NOMO-1 treated with dmso at 0.1 percent for 144 hours (cell line): ENCODE measurements around the gene TRPM8.
"Not testable (repeated sequence)": the region's sequence is repeated elsewhere in the genome, so short reads cannot be mapped to it uniquely, and the experiment has no call there.

Experiments used
- DNase-seq: peaks from one replicate; lab custom pipeline; 2025; ENCODE audit not compliant: unreplicated experiment; lab: John Stamatoyannopoulos, UW

Gene TRPM8

DNA sequence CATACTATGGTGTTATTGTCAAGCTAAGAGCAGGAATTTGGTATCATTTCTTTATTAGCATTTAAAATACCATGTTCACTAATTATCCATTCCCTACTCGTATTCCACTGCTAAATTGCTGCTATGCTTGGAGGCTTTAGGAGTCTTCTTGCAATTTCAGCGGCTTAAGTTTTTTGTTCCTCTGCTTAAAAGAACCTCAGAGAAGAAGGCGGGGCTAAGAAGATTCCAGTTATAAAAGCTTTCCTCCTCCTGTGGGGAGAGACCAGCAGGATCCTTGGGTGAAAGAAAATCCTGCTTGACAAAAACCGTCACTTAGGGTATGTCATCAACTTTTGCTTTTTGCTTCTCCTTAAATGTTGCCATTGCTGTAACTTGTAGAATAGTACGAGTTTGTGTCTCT, at the start of gene TRPM8:
Gene TRPM8 (plus strand): TSS at position 258 of the 400 bp plus-strand sequence. CDS start 9,165 bp downstream, outside the sequence.
- no peak for DNase-seq

GRCh38 chr2:233867993-233868532, 49.1 kb upstream of the TRPM8 start, which contains the start of gene MSL3B:
TSS of gene MSL3B (minus strand) at chr2:233868386.
- DNase-seq, result no peak

DNA sequence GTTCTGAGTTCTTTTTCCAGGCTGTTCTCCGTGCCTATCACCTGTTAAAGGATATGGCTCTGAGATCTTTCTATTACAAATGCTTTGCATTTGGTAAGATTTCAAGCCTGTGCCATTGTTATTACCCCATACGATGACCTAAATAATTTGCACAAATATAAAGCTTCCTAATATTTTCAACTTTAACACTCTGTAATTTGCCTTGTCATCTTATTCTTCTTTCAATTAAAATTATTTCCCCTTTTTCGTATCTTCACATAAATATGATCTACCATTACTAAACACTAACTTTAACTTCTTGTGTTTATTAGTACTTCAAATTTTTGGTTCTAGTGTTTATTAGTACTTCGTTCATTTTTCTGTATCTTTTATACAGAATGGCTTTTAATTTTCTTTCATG, 45.7 kb upstream of the TRPM8 start:
- DNase-seq, result no peak

DNA sequence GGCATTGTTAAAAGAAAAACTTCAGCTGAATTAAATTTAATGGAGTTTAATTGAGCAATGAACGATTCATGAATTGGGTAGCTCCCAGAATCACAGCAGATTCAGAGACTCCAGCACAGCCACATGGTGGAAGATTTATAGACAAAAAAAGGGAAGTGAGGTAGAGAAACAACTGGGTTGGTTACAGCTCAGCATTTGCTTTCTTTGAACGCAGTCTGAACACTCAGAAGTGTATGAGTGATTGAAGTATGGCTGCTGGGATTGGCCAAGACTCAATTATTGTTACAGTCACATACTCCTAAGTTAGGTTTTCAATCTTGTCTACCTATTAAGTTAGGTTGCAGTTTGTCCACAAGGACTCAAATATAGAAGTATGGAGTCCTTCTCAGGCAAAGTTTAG, 45.0 kb upstream of the TRPM8 start:
- peak; percentile 80 for DNase-seq

DNA sequence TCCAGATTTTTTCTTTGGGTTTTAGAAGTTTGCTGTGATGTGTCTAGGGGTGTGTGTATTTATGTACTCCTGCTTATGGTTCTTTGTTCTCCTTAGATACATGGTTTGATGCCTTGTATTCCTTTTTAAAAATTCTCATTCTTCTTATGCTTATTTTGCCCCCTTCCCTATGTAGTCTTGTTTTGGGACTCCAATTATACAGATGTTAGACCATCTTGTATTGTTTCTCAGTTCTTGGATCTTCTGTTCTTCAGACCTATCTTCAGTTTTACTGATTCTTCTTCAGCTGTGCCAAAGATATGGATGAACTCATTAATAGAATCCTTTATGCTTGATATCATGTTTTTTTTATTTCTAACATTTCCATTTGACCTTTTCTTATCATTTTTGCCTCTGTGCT, 34.8 kb upstream of the TRPM8 start:
- no peak for DNase-seq

- no peak for DNase-seq
Measured at GRCh38 chr2:233892793-233893192, 24.4 kb upstream of the TRPM8 start.

DNA sequence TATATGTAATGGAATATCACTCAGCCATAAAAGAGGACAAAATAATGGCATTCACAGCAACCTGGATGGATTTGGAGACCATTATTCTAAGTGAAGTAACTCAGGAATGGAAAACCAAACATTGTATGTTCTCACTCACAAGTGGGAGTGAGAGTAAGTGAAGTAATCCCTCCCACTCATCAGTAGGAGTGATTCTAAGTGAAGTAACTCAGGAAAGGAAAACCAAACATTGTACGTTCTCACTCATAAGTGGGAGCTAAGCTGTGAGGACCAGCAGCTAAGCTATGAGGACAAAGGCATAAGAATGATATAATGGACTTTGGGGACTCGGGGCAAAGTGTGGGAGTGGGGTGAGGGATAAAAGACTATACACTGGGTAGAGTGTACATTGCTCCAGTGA, 20.9 kb upstream of the TRPM8 start:
- DNase-seq, result not testable (repeated sequence)

- no peak for DNase-seq
Measured at GRCh38 chr2:233901367-233901766, 15.8 kb upstream of the TRPM8 start.

DNA sequence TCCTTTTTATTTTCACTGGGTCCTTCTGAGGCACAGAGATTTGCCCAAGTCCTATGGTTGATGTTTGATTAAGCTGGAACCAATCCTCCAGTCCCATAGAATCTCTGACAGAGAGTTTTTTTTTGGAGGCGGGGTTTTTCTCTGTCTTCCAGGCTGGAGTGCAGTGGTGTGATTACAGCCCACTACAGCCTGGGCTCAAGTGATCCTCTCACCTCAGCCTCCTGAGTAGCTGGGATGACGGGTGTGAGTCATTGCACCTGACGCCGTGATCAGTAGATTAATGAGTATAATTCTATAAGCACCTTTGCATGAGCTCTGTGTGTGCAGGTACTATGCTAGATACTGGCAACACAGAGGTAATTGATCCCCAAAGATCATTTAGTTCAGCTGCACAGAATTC, 15.3 kb upstream of the TRPM8 start:
- DNase-seq, result no peak

DNA sequence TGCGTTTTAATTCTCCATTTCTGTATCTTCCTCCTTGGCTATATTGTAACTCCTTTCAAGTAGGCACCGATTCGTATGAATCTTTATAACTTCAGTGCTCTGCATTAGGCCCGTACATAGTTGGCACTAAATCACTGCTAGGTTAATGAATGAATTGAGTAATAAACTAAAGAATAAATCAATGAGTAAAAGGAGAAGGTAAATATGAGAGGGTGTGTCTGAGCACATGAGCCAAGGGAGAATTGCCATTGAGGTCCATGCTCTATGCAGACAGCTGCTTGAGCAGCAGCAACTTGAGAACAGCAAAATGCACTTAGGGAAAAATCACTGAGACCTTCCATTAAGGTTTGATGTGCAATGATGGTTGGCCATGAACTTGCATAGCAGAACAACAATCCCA, 11.2 kb upstream of the TRPM8 start:
- no peak for DNase-seq

- DNase-seq, result no peak
Measured at GRCh38 chr2:233907627-233908026, 9.5 kb upstream of the TRPM8 start.

DNA sequence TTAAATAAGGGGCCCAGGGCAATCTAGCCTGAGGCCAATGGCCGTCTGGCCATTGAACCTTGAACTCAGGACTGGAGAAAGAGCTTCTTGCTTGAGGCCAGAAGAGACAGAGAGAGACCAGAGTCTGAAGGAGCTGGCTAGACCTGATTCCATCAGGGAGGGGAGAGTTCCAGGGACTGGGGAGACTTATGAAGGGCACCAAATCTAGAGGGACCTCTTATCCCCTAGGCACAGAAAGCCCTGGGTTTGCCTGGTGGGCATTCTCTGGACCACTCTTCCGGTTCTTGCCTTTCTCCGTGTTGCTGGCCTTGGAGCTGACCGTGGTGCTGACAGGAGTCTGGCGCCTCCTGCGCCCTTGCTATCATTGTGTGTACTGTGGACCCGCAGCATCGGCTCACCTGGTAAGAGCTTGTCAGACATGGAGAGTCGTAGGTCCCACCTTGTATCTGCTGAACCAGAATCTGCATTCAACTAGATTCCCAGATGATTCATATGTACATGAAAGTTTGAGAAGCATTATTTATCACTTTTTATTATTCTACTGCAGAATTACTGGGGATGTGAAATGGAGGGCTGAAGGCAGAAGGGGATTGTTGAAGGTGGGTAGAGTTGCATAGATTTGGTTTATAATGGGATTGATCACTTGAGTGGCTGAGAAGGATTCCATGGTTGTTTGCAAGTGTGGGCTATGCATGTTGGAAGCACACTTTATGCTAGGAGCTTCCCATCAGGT, 4.3 kb upstream of the TRPM8 start:
- DNase-seq, result no peak

GRCh38 chr2:233915128-233915527, 2.0 kb upstream of the TRPM8 start:
- no peak for DNase-seq

DNA sequence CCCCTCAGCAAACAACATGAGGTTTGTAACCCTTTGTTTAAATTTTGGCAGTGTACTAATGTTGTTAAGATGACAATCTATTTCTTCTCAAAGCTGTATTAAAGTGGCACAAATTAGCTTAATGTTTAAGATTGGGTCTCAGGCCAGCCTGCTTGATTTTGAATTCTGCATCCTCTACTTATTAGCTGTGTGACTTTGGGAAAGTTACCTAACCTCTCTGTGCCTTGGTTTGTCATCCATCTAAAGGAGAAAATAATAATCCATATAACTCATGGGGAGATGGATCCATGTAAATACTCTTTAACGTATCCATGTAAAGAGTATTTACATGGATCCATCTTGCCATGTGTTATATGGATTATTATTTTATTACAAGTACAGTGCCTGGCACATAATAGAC, 2.1 kb downstream of the TRPM8 start:
- no peak for DNase-seq

DNA sequence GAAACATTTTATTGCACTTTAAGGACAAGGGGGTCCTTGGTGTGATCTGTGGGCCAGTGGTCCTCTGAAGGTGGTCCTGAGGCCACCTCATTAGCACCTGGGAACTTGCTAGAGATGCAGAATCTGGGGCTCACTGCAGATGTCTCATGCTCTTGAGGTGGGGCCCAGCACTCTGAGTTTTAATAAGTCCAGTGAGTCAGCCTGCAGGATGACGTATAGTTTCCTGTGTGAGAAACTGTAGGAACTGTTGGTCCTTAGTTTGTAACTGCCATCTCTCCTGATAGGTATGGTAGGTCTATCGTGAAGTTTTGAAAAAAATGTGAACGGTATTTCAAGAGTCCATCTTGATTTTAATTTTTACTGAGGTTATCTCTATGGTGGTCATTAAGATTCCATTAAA, 2.8 kb downstream of the TRPM8 start:
- DNase-seq, result peak; percentile 7

GRCh38 chr2:233922471-233922870, 5.3 kb downstream of the TRPM8 start:
- DNase-seq, result no peak

DNA sequence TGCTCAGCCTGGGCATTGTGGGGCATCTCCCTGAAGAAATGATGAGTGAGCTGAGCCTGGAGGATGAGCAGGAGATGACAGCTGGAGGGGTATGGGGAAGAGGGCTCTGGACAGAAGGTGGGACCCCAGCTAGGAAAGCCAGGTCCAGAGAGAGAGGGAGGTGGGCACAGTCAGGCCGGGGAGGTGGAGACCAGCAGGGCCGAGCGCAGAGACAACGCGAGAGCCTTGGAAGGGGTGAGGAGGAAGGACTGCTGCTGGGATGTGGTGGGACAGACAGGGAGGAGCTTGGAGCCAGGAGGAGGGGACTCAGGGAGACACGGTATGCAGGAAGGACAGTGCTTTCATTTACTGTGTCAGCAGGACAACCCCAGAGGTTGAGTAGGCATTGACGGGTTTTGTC, 8.2 kb downstream of the TRPM8 start:
- DNase-seq, result no peak

GRCh38 chr2:233926806-233927205, 9.6 kb downstream of the TRPM8 start:
- DNase-seq, result no peak

GRCh38 chr2:233928594-233929351, 11.6 kb downstream of the TRPM8 start:
- no peak for DNase-seq

GRCh38 chr2:233929352-233930022, 12.3 kb downstream of the TRPM8 start:
- no peak for DNase-seq

DNA sequence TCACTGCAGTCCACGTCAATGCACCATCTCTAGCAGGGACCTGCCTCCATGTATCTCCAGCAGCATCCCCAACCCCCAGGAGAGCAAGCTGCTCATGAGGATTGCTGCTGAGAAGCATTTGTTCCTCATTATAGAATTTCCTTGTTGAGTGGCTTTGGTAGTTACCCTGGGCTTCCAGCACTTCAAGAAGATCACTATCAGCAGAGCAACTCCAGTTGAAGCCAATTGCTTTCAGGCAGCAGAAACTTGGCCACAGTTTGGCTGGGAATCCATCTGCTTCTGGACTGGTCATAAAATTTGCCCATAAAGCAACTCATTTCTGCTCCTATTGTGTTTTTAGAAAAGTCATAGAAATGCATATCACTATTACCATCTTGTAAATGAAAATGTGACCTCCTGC, 17.4 kb downstream of the TRPM8 start:
- DNase-seq, result no peak

GRCh38 chr2:233935426-233935825, 18.3 kb downstream of the TRPM8 start:
- DNase-seq, result no peak
